A549 (cell line): ENCODE results near the gene C3orf20. TPM values are rescaled to one million over a fixed set of nuclear protein-coding genes. Genes with fewer than 3 reads are reported as not detected.

Source experiments
- ATAC-seq, 2 experiments: fragments of 200-7000 bp in 1 of 2; fragments of >200 bp in 1 of 2; cut with Nextera tagmentation in 1 of 2; cut with Tn5 transposase in 1 of 2; 3 replicates each; pipeline versions ENCODE4 v1.8.0 to v1.9.1; 2018 to 2020; ENCODE audit warnings: mild to moderate bottlenecking in 1 of 2, moderate library complexity in 1 of 2
- CTCF ChIA-PET: fragments of 300-600 bp; sonication (Branson Sonifier 250); formaldehyde crosslinking; extraction: SDS; loops from one replicate; lab custom pipeline; 2021; ENCODE audit warnings: antibody characterized with exemption, inconsistent platforms; lab: Yijun Ruan, JAX
- POLR2A ChIA-PET: fragments of 350-600 bp; formaldehyde crosslinking; extraction: SDS; loops from one replicate; lab custom pipeline; 2021; ENCODE audit warnings: antibody characterized with exemption, inconsistent platforms; lab: Yijun Ruan, JAX
- DNase-seq, 2 experiments: peaks; one replicate each; pipeline versions ENCODE4 v3.0.0 to v3.0.0-alpha.2; 2011 to 2016; ENCODE audit warnings: low read depth in 1 of 2, low spot score in 1 of 2
- FAIRE-seq: peaks from 2 replicates; lab custom pipeline; 2011; peaks lifted over from hg19 to GRCh38; lab: Jason Lieb, UNC
- H3K27ac ChIP-seq, 2 experiments: fragments of >200 bp; sonication (Bioruptor Twin); formaldehyde crosslinking; 3 replicates each; pipeline ENCODE4 v1.5.1; 2016 to 2017
- H3K4me1 ChIP-seq: fragments of >200 bp; sonication (Bioruptor Twin); formaldehyde crosslinking; 3 replicates; pipeline ENCODE4 v1.6.1; 2016
- H3K4me2 ChIP-seq: fragments of >200 bp; sonication (Bioruptor Twin); formaldehyde crosslinking; 3 replicates; pipeline ENCODE4 v1.6.1; 2016
- H3K4me3 ChIP-seq: fragments of >200 bp; sonication (Bioruptor Twin); formaldehyde crosslinking; 3 replicates; pipeline ENCODE4 v1.5.1; 2016
- H3K9me3 ChIP-seq: fragments of >200 bp; sonication (Bioruptor Twin); formaldehyde crosslinking; 3 replicates; pipeline ENCODE4 v1.6.1; 2016
- CBX2 ChIP-seq: fragments of 200-600 bp; sonication (generic); IDR thresholded peaks from 2 replicates; pipeline ENCODE4 v1.6.1; 2016; ENCODE audit warnings: low read depth, mild to moderate bottlenecking, borderline replicate concordance
- CBX8 ChIP-seq: fragments of 200-600 bp; sonication (generic); IDR thresholded peaks from 2 replicates; pipeline ENCODE4 v1.6.1; 2016
- CHD2 ChIP-seq: fragments of 150-350 bp; IDR thresholded peaks from 2 replicates; pipeline ENCODE4 v1.6.1; 2014; ENCODE audit warnings: low read length; ENCODE audit not compliant: partially characterized antibody
- CHD4 ChIP-seq: fragments of 200-600 bp; sonication (generic); IDR thresholded peaks from 2 replicates; pipeline ENCODE4 v1.6.1; 2016; ENCODE audit warnings: antibody characterized with exemption, mild to moderate bottlenecking, borderline replicate concordance
- ESRRA ChIP-seq: fragments of 150-350 bp; IDR thresholded peaks from 2 replicates; pipeline ENCODE4 v1.6.1; 2014; ENCODE audit warnings: mild to moderate bottlenecking, low read length, borderline replicate concordance
- FOSB ChIP-seq: fragments of 250-450 bp; sonication (Bioruptor Pico); IDR thresholded peaks from 2 replicates; pipeline ENCODE4 v1.5.0; 2020; ENCODE audit warnings: mild to moderate bottlenecking, moderate library complexity
- FOSL2 ChIP-seq, 2 experiments: fragments of 450-650 bp in 1 of 2; fragments of >200 bp in 1 of 2; sonication (Bioruptor Twin) in 1 of 2; formaldehyde crosslinking; IDR thresholded peaks; 2 replicates each; pipeline versions ENCODE4 v1.5.0 to v1.6.1; 2016 to 2020; ENCODE audit warnings: mild to moderate bottlenecking in 1 of 2, moderate library complexity in 1 of 2
- FOXS1 ChIP-seq: fragments of 250-450 bp; sonication (Bioruptor Pico); IDR thresholded peaks from 2 replicates; pipeline ENCODE4 v1.5.0; 2020; ENCODE audit warnings: mild to moderate bottlenecking, moderate library complexity
- GATA3 ChIP-seq: IDR thresholded peaks from 2 replicates; pipeline ENCODE4 v1.6.1; 2012; ENCODE audit warnings: borderline replicate concordance
- HOXA7 ChIP-seq: fragments of 250-450 bp; sonication (Bioruptor Pico); IDR thresholded peaks from 2 replicates; pipeline ENCODE4 v1.5.0; 2020; ENCODE audit warnings: mild to moderate bottlenecking, moderate library complexity
- HOXB5 ChIP-seq: fragments of 250-450 bp; sonication (Bioruptor Pico); IDR thresholded peaks from 2 replicates; pipeline ENCODE4 v1.5.0; 2020; ENCODE audit warnings: mild to moderate bottlenecking, moderate library complexity
- MAFK ChIP-seq: fragments of 450-650 bp; IDR thresholded peaks from 2 replicates; pipeline ENCODE4 v1.6.1; 2014; ENCODE audit not compliant: partially characterized antibody
- MAZ ChIP-seq: fragments of 150-350 bp; IDR thresholded peaks from 2 replicates; pipeline ENCODE4 v1.6.1; 2014; ENCODE audit warnings: antibody characterized with exemption, low read depth, low read length, borderline replicate concordance
- MYC ChIP-seq: IDR thresholded peaks from 2 replicates; pipeline ENCODE4 v1.6.1; 2012; ENCODE audit warnings: mild to moderate bottlenecking, inconsistent platforms, low read length, improper control_type of control experiment, borderline replicate concordance
- NPAS2 ChIP-seq: fragments of 250-450 bp; sonication (Bioruptor Pico); IDR thresholded peaks from 2 replicates; pipeline ENCODE4 v1.8.0; 2022; ENCODE audit warnings: mild to moderate bottlenecking, moderate library complexity, borderline replicate concordance
- PHF8 ChIP-seq: fragments of 200-600 bp; sonication (generic); IDR thresholded peaks from 2 replicates; pipeline ENCODE4 v1.6.1; 2016; ENCODE audit warnings: low read depth, mild to moderate bottlenecking, antibody characterized with exemption, moderate library complexity, borderline replicate concordance
- POLR2A ChIP-seq: IDR thresholded peaks from 2 replicates; pipeline ENCODE4 v1.6.1; 2012; ENCODE audit warnings: mild to moderate bottlenecking, low read length
- POLR2AphosphoS2 ChIP-seq: conservative IDR thresholded peaks from 2 replicates; pipeline ENCODE4 v1.6.1; 2012; ENCODE audit warnings: low read length, improper control_type of control experiment, inconsistent platforms
- RAD21 ChIP-seq, 2 experiments: fragments of >200 bp in 1 of 2; sonication (Bioruptor Twin) in 1 of 2; formaldehyde crosslinking in 1 of 2; IDR thresholded peaks in 1 of 2; conservative IDR thresholded peaks in 1 of 2; 2 replicates in 1 of 2; 3 replicates in 1 of 2; pipeline ENCODE4 v1.6.1; 2012 to 2018; ENCODE audit warnings: inconsistent platforms in 1 of 2
- RFX5 ChIP-seq: fragments of 450-650 bp; IDR thresholded peaks from 2 replicates; pipeline ENCODE4 v1.7.1; 2014; ENCODE audit warnings: antibody characterized with exemption, mild to moderate bottlenecking, moderate library complexity
- SMC3 ChIP-seq: fragments of >200 bp; sonication (Bioruptor Twin); formaldehyde crosslinking; IDR thresholded peaks from 3 replicates; pipeline ENCODE4 v1.6.1; 2018; ENCODE audit warnings: inconsistent platforms
- ZFP36 ChIP-seq: fragments of 450-650 bp; IDR thresholded peaks from 2 replicates; pipeline ENCODE4 v1.6.1; 2014; ENCODE audit warnings: borderline replicate concordance; ENCODE audit not compliant: partially characterized antibody
- WGBS: methylation state at CpG from one replicate; pipeline ENCODE4 v1.1.6; 2017; ENCODE audit errors: missing lambda C conversion rate; 5-methylcytosine and 5-hydroxymethylcytosine counted together
- polyA plus RNA-seq, 4 experiments: library from polyadenylated mRNA; depleted of rRNA in 3 of 4; stranded (reverse); fragments of >200 nt; fragmentation: RNase III in 1 of 4; extraction: RNeasy Plus Mini Kit Qiagen cat#74134 plus additional on column Dnase treatment in 1 of 4; gene quantifications; 2 replicates in 3 of 4; 3 replicates in 1 of 4; pipeline ENCODE4 v1.2.3, GENCODE V29; 2011 to 2017
- TF ChIP-seq, protein P1 (sequence below): IDR thresholded peaks from 2 replicates; pipeline ENCODE4 v1.6.1; 2012; ENCODE audit warnings: low read depth, borderline replicate concordance
- TF ChIP-seq, protein P2 (sequence below): fragments of 150-350 bp; IDR thresholded peaks from 2 replicates; pipeline ENCODE4 v1.6.1; 2014; ENCODE audit warnings: low read depth, mild to moderate bottlenecking, low read length
- TF ChIP-seq, protein P3 (sequence below): fragments of 200-600 bp; sonication (generic); IDR thresholded peaks from 2 replicates; pipeline ENCODE4 v1.6.1; 2016; ENCODE audit warnings: antibody characterized with exemption, mild to moderate bottlenecking, moderate library complexity

C3orf20 gene
- polyA plus RNA-seq, 2 of the 4 experiments (the other 2 are of a cell fraction) = 0.05 TPM; not detected in 1

DNA sequence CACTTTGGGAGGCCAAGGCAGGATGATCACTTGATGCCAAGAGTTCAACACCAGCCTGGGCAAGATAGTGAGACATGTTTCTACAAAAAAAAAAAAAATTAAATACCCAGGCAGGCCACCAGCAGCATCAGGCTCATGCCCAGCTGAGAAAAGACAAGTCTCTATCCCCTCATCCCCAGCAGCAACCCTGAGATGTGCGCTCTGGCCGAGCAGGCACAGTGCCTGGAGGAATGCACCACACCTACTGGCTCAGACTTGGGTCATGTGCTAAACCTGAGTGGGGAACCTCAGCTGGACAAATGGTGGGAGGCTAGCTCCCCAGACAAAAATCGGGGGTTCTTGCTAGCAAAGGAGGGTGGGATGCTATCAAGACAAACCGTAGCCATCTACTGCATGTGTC, 33.6 kb upstream of the C3orf20 start:
- no peaks in the 10 kb centered on the region for H3K9me3 ChIP-seq
- 50% methylated on average over 4 of the region's 4 CpGs for WGBS
- TF ChIP-seq FOSL2 (IDR thresholded peaks at IDR 0.05) = no peak
- TF ChIP-seq FOSL2 (CRISPR knock-in tag; IDR thresholded peaks at IDR 0.05) = no peak
- no peak for TF ChIP-seq NPAS2
- TF ChIP-seq, protein P1, sequence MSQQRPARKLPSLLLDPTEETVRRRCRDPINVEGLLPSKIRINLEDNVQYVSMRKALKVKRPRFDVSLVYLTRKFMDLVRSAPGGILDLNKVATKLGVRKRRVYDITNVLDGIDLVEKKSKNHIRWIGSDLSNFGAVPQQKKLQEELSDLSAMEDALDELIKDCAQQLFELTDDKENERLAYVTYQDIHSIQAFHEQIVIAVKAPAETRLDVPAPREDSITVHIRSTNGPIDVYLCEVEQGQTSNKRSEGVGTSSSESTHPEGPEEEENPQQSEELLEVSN = no peak
- TF ChIP-seq GATA3 = no peak
- TF ChIP-seq FOSB = no peak
- no peak for TF ChIP-seq PHF8
- no peak for TF ChIP-seq ZFP36
- no peak for TF ChIP-seq CHD2
- TF ChIP-seq FOXS1 (CRISPR knock-in tag) = no peak
- TF ChIP-seq MYC = no peak
- no peak overlapping the region for H3K4me3 ChIP-seq
- CTCF ChIA-PET = interaction anchor here (0.6 kb wide), 1 partner anchor 8 kb away, joined by 3 read pairs; no protein-coding TSS in a partner anchor
- POLR2A ChIA-PET = interaction anchor here (1.2 kb wide), 1 partner anchor 10 kb away, joined by 4 read pairs; the partner anchor contains the start of gene CCDC174
- no peak for FAIRE-seq
- no peak overlapping the region for H3K27ac ChIP-seq
- no peak for DNase-seq
- peaks cover 7% of the 10 kb centered on the region for H3K4me1 ChIP-seq
- no peak overlapping the region for H3K4me2 ChIP-seq
- no peak for ATAC-seq

DNA sequence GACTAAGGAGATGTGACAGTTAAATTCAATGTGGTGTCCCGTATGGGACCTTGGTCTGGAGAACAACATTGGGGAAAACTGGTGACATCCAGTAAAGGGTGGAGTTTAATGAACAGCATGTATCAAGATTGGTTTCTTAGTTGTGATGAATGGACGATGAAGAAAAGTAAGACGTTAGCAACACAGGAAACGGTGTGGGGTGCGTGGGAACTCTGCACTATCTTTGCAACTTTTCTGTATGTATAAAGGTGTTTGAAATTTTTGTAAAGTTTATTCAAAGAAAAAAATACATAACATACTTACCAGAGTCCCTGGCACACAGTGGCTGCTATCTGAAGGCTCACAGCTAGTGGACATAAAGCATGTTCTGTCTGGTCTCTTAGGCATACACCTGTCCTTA, 29.5 kb upstream of the C3orf20 start:
- ATAC-seq (no peak), DNase-seq (no peak), FAIRE-seq (no peak)
- ChIA-PET CTCF (no interaction called here), POLR2A (no interaction called here)
- H3K4me3 ChIP-seq = no peak overlapping the region
- H3K27ac ChIP-seq = no peak overlapping the region
- H3K9me3 ChIP-seq = no peaks in the 10 kb centered on the region
- peaks cover 19% of the 10 kb centered on the region for H3K4me1 ChIP-seq
- WGBS = 87% methylated on average over 5 of the region's 5 CpGs
- no peak overlapping the region for H3K4me2 ChIP-seq
- TF ChIP-seq RAD21 (conservative IDR thresholded peaks at IDR 0.05 in 1 of 2, IDR thresholded peaks at IDR 0.05 in 1 of 2) (no peak), RFX5 (no peak), CBX8 (no peak), HOXA7 (CRISPR knock-in tag) (no peak), CHD4 (no peak), FOSB (no peak), PHF8 (no peak), ESRRA (no peak), SMC3 (no peak), HOXB5 (CRISPR knock-in tag) (no peak), MAZ (no peak), POLR2AphosphoS2 (no peak), MAFK (no peak), CHD2 (no peak), CBX2 (no peak), MYC (no peak), POLR2A (no peak)
- TF ChIP-seq, protein P2, sequence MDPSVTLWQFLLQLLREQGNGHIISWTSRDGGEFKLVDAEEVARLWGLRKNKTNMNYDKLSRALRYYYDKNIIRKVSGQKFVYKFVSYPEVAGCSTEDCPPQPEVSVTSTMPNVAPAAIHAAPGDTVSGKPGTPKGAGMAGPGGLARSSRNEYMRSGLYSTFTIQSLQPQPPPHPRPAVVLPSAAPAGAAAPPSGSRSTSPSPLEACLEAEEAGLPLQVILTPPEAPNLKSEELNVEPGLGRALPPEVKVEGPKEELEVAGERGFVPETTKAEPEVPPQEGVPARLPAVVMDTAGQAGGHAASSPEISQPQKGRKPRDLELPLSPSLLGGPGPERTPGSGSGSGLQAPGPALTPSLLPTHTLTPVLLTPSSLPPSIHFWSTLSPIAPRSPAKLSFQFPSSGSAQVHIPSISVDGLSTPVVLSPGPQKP = no peak
- TF ChIP-seq, protein P3, sequence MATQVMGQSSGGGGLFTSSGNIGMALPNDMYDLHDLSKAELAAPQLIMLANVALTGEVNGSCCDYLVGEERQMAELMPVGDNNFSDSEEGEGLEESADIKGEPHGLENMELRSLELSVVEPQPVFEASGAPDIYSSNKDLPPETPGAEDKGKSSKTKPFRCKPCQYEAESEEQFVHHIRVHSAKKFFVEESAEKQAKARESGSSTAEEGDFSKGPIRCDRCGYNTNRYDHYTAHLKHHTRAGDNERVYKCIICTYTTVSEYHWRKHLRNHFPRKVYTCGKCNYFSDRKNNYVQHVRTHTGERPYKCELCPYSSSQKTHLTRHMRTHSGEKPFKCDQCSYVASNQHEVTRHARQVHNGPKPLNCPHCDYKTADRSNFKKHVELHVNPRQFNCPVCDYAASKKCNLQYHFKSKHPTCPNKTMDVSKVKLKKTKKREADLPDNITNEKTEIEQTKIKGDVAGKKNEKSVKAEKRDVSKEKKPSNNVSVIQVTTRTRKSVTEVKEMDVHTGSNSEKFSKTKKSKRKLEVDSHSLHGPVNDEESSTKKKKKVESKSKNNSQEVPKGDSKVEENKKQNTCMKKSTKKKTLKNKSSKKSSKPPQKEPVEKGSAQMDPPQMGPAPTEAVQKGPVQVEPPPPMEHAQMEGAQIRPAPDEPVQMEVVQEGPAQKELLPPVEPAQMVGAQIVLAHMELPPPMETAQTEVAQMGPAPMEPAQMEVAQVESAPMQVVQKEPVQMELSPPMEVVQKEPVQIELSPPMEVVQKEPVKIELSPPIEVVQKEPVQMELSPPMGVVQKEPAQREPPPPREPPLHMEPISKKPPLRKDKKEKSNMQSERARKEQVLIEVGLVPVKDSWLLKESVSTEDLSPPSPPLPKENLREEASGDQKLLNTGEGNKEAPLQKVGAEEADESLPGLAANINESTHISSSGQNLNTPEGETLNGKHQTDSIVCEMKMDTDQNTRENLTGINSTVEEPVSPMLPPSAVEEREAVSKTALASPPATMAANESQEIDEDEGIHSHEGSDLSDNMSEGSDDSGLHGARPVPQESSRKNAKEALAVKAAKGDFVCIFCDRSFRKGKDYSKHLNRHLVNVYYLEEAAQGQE = no peak
